Ureter (tissue), 1 donor: Measurements from ENCODE around the gene ZFP30. TPM values are rescaled to one million over a fixed set of nuclear protein-coding genes. Genes with fewer than 3 reads are reported as not detected.
"Not testable (repeated sequence)": the region's sequence is repeated elsewhere in the genome, so short reads cannot be mapped to it uniquely, and the experiment has no call there.

ENCODE experiments used
- DNase-seq: peaks from one replicate; pipeline ENCODE4 v3.0.0-alpha.2; 2020; ENCODE audit warnings: low spot score
- total RNA-seq: library from RNA; stranded (reverse); gene quantifications from one replicate; pipeline ENCODE4 v1.2.4, GENCODE V29; 2023
- donor health status: DM: yes; HTN: yes; CAD: no.

Gene ZFP30
- 16.5 TPM for total RNA-seq

- peak; percentile 81 for DNase-seq
Measured at GRCh38 chr19:37655301-37655688, at the start of gene ZFP30. Gene ZFP30 (minus strand): TSS chr19:37655465. CDS start chr19:37647822, 7,643 bp downstream.

- no peak for DNase-seq
Measured at GRCh38 chr19:37699057-37699456, 43.8 kb upstream of the ZFP30 start.

DNA sequence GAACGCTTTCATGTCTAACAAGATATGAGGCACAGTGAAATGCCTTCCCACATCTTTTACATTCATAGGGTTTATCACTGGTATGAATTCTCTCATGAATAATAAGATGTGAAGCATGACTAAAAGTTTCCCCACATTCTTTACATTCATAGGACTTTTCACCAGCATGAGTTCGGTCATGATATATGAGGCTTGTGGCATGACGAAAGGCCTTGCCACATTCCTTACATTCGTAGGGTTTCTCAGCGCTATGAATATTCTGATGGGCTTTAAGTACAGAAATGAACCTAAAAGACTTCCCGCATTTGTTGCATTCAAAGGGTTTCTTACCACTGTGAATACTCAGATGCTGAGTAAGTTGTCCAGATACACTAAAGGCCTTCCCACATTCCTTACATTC lies 43.0 kb upstream of the ZFP30 start:
- DNase-seq: no peak

DNA sequence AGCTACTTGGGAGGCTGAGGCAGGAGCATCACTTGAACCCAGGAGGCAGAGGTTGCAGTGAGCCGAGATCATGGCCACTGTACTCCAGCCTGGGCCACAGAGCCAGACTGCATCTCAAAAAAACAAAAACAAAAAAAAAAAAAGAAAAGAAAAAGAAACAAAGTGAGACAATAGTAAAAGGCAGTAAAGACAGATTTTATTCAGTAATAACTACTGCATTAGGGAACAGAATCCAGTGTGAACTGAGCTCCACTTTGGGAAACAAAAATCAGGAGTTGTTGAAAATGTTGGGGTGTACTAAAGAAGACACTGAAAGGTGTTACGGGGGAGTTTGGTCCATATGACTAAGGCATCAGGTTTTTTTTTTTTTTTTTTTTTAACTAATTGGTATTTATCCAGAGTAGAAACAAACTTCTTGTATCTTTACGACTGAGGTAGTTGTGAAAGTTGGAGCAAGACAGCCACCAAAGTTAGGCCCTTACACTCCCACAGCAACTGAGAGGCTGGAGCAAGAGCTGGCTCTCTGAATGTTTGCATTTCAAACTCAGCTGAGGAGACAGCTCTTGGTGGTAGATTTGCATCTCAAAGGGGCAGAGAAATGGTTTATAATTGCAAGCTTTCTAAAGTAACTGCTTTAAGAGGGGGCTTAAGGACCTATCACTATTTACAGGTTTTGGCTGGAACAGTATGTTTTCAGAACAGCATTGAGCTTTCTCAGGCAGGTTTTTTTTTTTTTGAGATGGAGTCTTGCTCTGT lies 40.1 kb upstream of the ZFP30 start:
- no peak for DNase-seq

DNA sequence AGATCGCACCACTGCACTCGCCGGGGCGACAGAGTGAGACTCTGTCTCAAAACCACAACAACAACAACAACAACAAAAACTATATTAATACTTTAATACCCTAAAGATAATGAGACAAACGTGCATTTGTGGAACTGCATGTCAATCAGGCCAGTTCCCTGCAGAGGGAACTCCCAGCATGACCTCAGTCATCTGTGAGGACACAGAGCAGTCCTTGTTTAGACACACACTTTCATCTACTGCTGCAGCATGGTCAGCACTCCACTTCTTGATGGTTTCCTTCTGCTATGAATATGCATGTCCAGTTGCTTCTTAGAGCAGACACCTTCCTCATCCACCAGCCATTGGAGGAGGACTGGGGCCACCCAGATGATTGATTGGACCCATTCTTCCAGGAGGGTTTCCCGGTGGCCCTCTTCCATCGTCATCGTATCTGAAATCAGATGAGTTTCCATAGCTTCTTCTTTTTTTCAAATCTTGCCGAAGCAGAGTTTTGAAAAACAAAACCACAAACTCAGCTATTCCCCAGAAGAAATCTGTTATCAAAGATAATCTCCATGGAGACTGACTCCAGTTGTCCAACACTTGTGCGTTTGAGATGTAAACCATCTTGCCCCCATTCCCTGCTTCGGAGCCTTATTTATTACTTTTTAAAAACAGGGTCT lies 37.8 kb upstream of the ZFP30 start:
- DNase-seq: no peak

- peak; percentile 88 for DNase-seq
Measured at GRCh38 chr19:37691881-37692504, 36.7 kb upstream of the ZFP30 start.

DNA sequence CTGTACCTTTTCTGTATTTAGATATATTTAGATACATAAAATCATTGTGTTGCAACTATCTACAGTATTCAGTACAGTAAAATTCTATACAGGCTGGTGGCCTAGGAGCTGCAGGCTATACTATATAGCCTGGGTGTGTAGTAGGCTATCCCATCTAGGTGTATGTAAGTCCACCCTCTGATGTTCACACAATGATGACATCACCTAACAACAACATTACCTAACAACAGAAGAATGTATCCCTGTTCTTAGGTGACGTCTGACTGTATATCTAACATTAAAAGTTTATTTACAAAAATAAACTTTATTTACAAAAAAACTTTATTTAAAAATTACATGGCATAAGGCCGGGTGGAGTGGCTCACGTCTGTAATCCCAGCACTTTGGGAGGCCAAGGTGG lies 28.3 kb upstream of the ZFP30 start:
- DNase-seq: no peak

GRCh38 chr19:37669450-37669914 lies 14.2 kb upstream of the ZFP30 start:
- DNase-seq: no peak

GRCh38 chr19:37657157-37657556 lies 1.9 kb upstream of the ZFP30 start:
- not testable (repeated sequence) for DNase-seq

- peak; percentile 84 for DNase-seq
Measured at GRCh38 chr19:37655689-37656371, 565 bp upstream of the ZFP30 start.

GRCh38 chr19:37654629-37655300 lies 500 bp downstream of the ZFP30 start:
- peak; percentile 47 for DNase-seq

- DNase-seq: no peak
Measured at GRCh38 chr19:37654118-37654517, 1.1 kb downstream of the ZFP30 start.

DNA sequence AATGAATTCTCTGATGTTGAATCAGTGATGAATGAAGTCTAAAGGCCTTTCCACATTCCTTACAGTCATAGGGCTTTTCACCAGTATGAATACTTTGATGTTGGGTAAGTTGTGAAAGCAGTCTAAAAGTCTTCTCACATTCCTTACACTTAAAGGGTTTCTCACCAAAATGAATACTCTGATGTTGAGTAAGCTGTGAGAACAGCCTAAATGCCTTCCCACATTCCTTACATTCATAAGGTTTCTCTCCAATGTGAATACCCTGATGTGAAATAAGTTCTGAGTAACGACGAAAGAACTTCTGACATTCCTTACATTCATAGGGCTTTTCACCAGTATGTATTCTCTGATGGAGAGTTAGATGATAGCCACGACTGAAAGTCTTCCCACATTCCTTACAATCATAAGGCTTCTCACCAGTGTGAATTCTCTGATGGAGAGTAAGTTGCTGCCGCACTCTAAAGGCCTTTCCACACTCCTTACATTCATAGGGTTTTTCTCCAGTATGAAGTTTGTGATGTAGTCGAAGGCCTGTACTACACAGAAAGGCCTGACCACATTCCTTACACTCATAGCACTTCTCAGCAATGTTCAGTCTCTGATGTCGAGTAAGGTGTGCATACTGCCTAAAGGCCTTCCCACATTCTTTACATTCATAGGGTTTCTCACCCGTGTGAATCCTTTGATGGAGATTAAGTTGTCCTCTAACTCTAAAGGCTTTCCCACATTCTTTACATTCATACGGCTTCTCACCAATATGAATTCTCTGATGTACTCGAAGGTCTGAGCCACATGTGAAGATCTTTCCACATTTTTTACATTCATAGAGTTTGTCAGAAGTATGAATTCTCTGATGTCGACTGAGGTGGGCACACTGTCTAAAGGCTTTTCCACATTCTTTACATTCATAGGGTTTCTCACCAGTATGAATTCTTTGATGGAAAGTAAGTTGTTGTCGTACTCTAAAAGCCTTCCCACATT lies 19.9 kb downstream of the ZFP30 start:
- DNase-seq: no peak

DNA sequence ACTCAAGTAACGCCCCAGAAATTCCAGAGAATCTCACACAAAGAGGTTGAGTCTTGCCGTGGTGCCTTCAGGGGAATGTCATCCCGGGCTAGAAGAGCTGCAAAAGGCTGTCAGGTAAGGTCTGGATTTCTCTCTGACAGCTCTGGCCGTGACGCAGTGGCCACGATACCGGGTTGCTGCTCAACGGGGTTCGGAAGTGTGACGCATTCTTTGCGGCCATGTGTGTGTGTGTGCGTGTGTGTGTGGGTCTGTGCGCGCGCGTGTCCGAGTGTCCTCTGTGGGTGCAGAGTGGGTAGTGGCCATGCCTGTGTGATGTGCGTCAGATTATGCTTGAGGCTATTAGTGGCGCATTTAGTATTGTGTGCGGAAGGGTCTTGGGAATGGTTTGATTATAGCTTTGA lies 60.3 kb downstream of the ZFP30 start:
- DNase-seq: peak; percentile 65

GRCh38 chr19:37594304-37594981 lies 60.8 kb downstream of the ZFP30 start, which contains the start of the genes ZNF540 and ZNF571:
Gene ZNF540 (plus strand): TSS chr19:37594876. CDS start chr19:37598448, 3,572 bp downstream.
Gene ZNF571 (minus strand): TSS chr19:37594792. CDS start chr19:37586676, 8,116 bp downstream.
- peak; percentile 94 for DNase-seq

DNA sequence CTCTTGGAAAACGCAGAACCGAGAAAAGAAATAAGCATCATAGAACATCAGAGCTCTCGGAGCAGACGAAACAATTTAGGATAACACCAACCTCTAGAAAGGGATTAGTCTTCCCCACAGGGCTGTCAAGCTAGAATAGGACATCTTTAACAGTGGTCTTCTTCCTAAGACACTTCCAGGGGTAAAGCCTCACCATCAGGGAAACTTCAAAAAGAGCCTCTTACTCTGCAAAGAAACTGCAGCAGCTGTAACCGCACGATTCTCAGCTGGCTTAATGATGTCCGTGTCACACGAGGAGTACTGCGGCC lies 61.3 kb downstream of the ZFP30 start:
- DNase-seq: no peak

GRCh38 chr19:37583340-37583739 lies 71.9 kb downstream of the ZFP30 start:
- no peak for DNase-seq

DNA sequence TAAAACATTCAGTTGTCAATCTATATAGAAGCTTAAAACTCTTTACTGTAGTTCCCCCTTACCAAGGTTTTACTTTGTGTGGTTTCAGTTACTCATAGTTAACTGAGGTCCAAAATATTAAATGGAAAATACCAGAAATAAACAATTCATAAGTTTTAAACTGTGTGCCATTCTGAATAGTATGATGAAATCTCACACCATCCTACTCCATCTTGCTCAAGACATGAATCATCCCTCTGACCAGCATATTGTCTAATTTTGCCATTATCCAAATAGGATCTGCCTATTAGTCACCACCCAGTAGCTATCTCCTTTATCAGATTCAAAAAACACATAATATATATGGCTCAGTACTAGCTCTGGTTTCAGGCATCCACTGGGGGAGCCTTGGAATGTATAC lies 83.1 kb downstream of the ZFP30 start:
- DNase-seq: no peak

GRCh38 chr19:37565370-37565669 lies 89.9 kb downstream of the ZFP30 start:
- no peak for DNase-seq
